PC-9 (cell line): ENCODE measurements around the gene KCTD16. TPM values are rescaled to one million over a fixed set of nuclear protein-coding genes. Genes with fewer than 3 reads are reported as not detected.

Source experiments
- BruUV-seq: library from RNA; stranded (reverse); fragments of 400-500 nt; replicated peaks from 2 replicates; lab custom pipeline; 2021; lab: Mats Ljungman, UMichigan
- CTCF ChIA-PET: fragments of 300-600 bp; sonication (Branson Sonifier 250); formaldehyde crosslinking; loops from one replicate; lab custom pipeline; 2022; ENCODE audit warnings: antibody characterized with exemption; lab: Charles Lee
- POLR2A ChIA-PET: fragments of 300-600 bp; sonication (Branson Sonifier 250); formaldehyde crosslinking; loops from one replicate; lab custom pipeline; 2022; ENCODE audit warnings: antibody characterized with exemption; ENCODE audit not compliant: unreplicated experiment; lab: Charles Lee
- DNase-seq, 2 experiments: peaks; one replicate each; pipeline versions ENCODE4 v3.0.0 to v3.0.0-alpha.2; 2015 to 2022; ENCODE audit warnings: mixed read lengths in 1 of 2
- H2AFZ ChIP-seq: fragments of 200-600 bp; sonication (generic); 2 replicates; pipeline ENCODE4 v1.8.1; 2017; ENCODE audit warnings: antibody characterized with exemption
- H3F3A ChIP-seq: fragments of 200-600 bp; sonication (generic); 2 replicates; pipeline ENCODE4 v1.8.1; 2017; ENCODE audit warnings: antibody characterized with exemption, mild to moderate bottlenecking, low read depth; ENCODE audit not compliant: insufficient read depth
- H3K27ac ChIP-seq: fragments of 200-600 bp; sonication (generic); 2 replicates; pipeline ENCODE4 v1.6.1; 2016; ENCODE audit warnings: mixed run types
- H3K27me3 ChIP-seq: fragments of 200-600 bp; sonication (generic); 2 replicates; pipeline ENCODE4 v1.6.1; 2016; ENCODE audit warnings: low read depth, mixed run types; ENCODE audit not compliant: insufficient read depth
- H3K36me3 ChIP-seq: fragments of 200-600 bp; sonication (generic); 2 replicates; pipeline ENCODE4 v1.6.1; 2016; ENCODE audit warnings: low read depth, mixed run types
- H3K4me1 ChIP-seq: fragments of 200-600 bp; sonication (generic); replicated peaks from 2 replicates; pipeline ENCODE4 v1.6.1; 2016; ENCODE audit warnings: mixed run types; ENCODE audit not compliant: insufficient read depth
- H3K4me2 ChIP-seq: fragments of 200-600 bp; sonication (generic); 2 replicates; pipeline ENCODE4 v1.6.1; 2017; ENCODE audit warnings: mixed run types
- H3K4me3 ChIP-seq: fragments of 200-600 bp; sonication (generic); 2 replicates; pipeline ENCODE4 v1.6.1; 2016; ENCODE audit warnings: mixed run types
- H3K79me2 ChIP-seq: fragments of 200-600 bp; sonication (generic); 2 replicates; pipeline ENCODE4 v1.6.1; 2017; ENCODE audit warnings: low read depth, mixed run types
- H3K9me2 ChIP-seq: fragments of 200-600 bp; sonication (generic); 2 replicates; pipeline ENCODE4 v1.8.1; 2017; ENCODE audit warnings: mild to moderate bottlenecking; ENCODE audit not compliant: insufficient read depth
- H3K9me3 ChIP-seq: fragments of 200-600 bp; sonication (generic); 2 replicates; pipeline ENCODE4 v1.8.1; 2016; ENCODE audit warnings: low read depth; ENCODE audit not compliant: insufficient read depth
- H4K20me1 ChIP-seq: fragments of 200-600 bp; sonication (generic); 2 replicates; pipeline ENCODE4 v1.8.1; 2017; ENCODE audit not compliant: insufficient read depth
- CTCF ChIP-seq: fragments of 200-600 bp; sonication (generic); conservative IDR thresholded peaks from 2 replicates; pipeline ENCODE4 v1.6.1; 2017; ENCODE audit warnings: mixed run types, antibody characterized with exemption, mild to moderate bottlenecking, moderate library complexity
- EZH2 ChIP-seq: fragments of 200-600 bp; sonication (generic); IDR thresholded peaks from 2 replicates; pipeline ENCODE4 v1.8.0; 2017; ENCODE audit warnings: antibody characterized with exemption, low read depth
- intact Hi-C: fragments of 100-400 bp; cut with micrococcal nuclease; formaldehyde crosslinking; loops from one replicate; pipeline ENCODE4 v1.10.0; 2022; ENCODE audit not compliant: unreplicated experiment
- total RNA-seq: library from RNA; stranded (reverse); gene quantifications from 2 replicates; pipeline ENCODE4 v1.2.3, GENCODE V29; 2021

The KCTD16 gene
- total RNA-seq, 1 experiment from 2014 or later: 0.33 TPM

GRCh38 chr5:144457160-144457559 is 286.5 kb downstream of the KCTD16 start:
- Histone ChIP-seq H3K9me2 (no peaks in the 10 kb centered on the region), H3K27me3 (no peaks in the 10 kb centered on the region), H3F3A (no peaks in the 10 kb centered on the region), H3K4me3 (no peak overlapping the region), H3K36me3 (no peaks in the 10 kb centered on the region), H4K20me1 (no peaks in the 10 kb centered on the region), H2AFZ (no peak overlapping the region), H3K4me1 (no peaks in the 10 kb centered on the region), H3K27ac (no peak overlapping the region), H3K79me2 (no peaks in the 10 kb centered on the region), H3K9me3 (no peaks in the 10 kb centered on the region), H3K4me2 (no peak overlapping the region)
- intact Hi-C loops: no loop called here
- TF ChIP-seq CTCF (no peak), EZH2 (no peak)
- BruUV-seq: no TSS peak
- ChIA-PET CTCF (no interaction called here), POLR2A (no interaction called here)
- DNase-seq: no peak

GRCh38 chr5:144458216-144458615 is 287.5 kb downstream of the KCTD16 start:
- Histone ChIP-seq H3K79me2 (no peaks in the 10 kb centered on the region), H3K36me3 (no peaks in the 10 kb centered on the region), H2AFZ (no peak overlapping the region), H3K27ac (no peak overlapping the region), H3K9me3 (no peaks in the 10 kb centered on the region), H3K4me3 (no peak overlapping the region), H4K20me1 (no peaks in the 10 kb centered on the region), H3F3A (no peaks in the 10 kb centered on the region), H3K4me2 (no peak overlapping the region), H3K9me2 (no peaks in the 10 kb centered on the region), H3K4me1 (no peaks in the 10 kb centered on the region), H3K27me3 (no peaks in the 10 kb centered on the region)
- intact Hi-C loops: no loop called here
- DNase-seq: no peak
- no TSS peak for BruUV-seq
- TF ChIP-seq EZH2: no peak
- no peak for TF ChIP-seq CTCF
- CTCF ChIA-PET: no interaction called here
- POLR2A ChIA-PET: no interaction called here

GRCh38 chr5:144460600-144460999 is 289.9 kb downstream of the KCTD16 start:
- H3K27me3 ChIP-seq: no peaks in the 10 kb centered on the region
- DNase-seq: no peak
- no peak overlapping the region for H3K27ac ChIP-seq
- no peaks in the 10 kb centered on the region for H3F3A ChIP-seq
- TF ChIP-seq CTCF: no peak
- no peak for TF ChIP-seq EZH2
- intact Hi-C loops: loop anchor here (10.0 kb wide), 1 partner anchor 1364 kb away; no protein-coding TSS in a partner anchor
- H2AFZ ChIP-seq: no peak overlapping the region
- H3K9me2 ChIP-seq: no peaks in the 10 kb centered on the region
- H3K9me3 ChIP-seq: no peaks in the 10 kb centered on the region
- no TSS peak for BruUV-seq
- CTCF ChIA-PET: no interaction called here
- no peak overlapping the region for H3K4me2 ChIP-seq
- H3K4me1 ChIP-seq: no peaks in the 10 kb centered on the region
- H3K79me2 ChIP-seq: no peaks in the 10 kb centered on the region
- H3K4me3 ChIP-seq: no peak overlapping the region
- no peaks in the 10 kb centered on the region for H3K36me3 ChIP-seq
- POLR2A ChIA-PET: no interaction called here
- no peaks in the 10 kb centered on the region for H4K20me1 ChIP-seq
